SHP77 (cell line): Measurements from ENCODE around the gene ANKMY2.
"Not testable (repeated sequence)": the region's sequence is repeated elsewhere in the genome, so short reads cannot be mapped to it uniquely, and the experiment has no call there.

Source experiments
- DNase-seq, 2 experiments: peaks; one replicate each; lab custom pipeline; 2025; lab: John Stamatoyannopoulos, UW

Gene ANKMY2

DNA sequence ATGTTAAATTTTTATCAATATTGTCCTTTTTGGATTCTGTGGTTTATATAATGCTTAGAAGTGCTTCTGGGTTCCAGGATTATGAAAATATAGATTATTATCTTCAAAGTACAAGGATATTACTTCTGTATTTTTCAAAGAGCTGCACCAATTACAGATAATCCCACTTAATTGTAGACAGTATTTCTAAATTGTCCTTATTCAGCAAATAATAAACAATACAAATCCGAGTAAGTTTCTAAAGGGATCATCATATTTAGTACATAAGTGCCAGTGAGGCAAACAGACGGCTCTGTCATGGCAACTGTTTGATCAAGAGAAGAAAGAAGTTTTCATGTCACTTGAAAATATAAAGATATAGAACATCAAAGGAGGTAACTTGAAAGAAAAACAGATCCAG, 19.2 kb downstream of the ANKMY2 start:
- no peak for DNase-seq

DNA sequence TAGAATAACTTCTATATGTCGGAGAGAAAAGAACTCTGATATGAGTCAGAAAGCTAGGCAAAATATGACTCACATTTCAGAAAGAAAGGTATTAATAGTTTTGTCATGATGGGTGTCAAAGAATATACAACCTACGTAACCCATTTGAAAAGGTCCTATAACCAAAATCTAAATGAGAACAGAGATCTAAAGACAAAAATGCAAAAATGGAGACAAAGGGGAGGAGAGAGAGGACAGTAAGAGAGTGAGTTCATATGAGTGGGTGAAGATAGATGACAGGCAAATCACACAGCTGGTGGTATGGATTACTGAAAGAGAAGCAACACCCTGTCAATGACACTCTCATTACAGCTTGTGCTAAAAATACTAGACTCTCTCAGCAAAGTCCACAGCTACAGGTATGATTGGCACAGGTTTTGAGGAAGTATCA, 25.6 kb downstream of the ANKMY2 start:
- DNase-seq, result no peak

DNA sequence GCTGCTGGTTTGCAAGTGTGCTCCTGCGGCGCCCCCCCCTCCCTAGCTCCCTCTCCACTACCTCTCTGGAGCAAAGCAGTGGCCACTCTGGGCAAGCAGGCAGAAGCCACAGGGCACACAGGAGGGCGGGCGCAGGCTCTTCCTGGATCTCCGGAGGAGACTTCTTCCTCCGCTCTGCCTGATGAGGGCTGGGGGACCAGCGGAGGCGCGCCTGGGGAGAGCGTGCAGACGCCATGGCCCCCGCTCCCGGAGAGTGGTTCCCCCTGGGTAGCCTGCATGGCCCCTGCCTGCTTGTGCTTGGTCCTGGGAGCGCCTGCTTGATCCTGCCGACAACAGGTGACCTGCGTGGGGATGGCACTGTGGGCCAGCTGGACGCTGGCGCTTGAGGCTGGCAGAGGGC, 29.0 kb downstream of the ANKMY2 start:
- DNase-seq, result no peak

DNA sequence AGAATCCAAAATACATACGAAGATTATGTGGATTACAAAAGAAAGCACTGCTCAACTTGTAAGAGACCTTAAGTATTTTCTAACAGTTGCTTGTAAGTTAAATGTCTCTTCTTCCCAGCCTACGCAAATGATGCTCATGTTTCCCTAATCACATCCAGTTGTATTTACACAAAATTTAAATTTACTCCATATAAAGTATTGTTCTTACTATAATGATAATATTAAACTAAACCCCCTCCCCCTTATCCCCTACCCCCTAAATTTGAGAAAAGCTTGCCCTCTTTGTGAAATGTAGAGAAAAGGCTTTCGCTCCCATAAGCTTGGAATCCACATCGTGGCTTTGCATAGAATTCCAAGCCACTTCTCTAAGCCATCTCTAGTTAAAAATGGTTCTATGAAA, 29.4 kb downstream of the ANKMY2 start:
- DNase-seq, result no peak

DNA sequence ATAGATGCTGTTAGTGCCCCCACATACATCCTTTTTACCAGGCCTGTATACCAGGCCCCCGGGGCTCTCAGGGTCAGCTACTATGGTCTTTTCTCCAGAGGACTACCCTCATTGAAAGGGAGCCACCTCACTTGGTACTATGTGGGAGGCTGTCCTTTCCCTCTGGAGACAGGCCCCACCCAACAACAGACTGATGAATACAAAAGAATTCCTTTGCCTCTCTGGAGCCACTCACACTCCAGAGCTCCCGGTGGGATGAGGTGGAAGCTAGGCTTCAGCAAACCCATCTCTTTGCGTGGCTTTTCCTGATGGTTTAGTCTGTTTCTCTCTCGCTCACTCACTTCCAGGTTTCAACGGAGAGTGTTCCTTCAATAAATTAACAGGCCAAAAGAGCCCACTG, 30.3 kb downstream of the ANKMY2 start:
- no peak for DNase-seq

DNA sequence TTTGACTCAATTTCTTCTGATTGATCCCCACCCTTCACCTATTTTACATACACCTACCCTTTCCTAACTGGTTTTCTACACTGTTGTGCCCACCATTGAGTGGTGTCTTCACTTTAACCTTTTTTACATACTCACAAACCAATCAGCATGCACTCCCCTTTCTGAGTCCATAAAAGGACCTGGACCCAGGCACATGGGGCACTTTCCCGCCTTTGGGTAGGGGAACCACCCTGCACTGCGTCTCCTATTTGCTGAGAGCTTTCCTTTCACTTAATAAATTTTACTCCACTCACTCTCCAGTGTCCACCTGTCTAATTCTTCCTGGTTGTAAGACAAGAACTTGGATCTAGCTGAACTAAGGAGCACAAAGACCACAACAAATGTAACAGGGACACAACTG, 33.8 kb downstream of the ANKMY2 start:
- no peak for DNase-seq

DNA sequence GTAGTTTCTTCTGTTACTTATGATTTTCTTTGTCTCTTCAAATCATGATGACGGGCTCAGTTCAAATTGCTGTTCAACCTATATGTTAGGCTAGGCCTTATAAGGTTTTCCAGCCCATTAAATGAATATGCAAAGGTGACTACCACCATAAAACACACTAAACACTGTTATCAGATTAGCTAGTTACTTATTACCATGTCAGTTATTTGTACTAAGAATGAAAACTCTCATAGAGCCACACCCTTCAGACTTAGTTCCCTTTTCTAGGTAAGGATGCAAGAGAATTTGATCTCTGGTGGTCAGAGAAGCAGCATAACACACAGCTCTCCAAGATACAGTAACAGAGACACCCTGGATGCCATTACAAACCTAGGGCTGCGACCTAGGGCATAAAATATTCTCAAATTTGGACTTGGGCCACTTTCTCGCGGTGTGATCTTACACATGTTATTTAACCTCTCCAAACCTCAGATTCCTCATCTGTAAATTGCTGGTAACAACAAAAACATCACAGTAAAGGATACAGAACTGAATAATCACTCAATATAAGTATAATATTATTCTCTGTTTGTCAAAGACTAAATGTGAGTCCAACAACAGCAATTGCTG, 35.6 kb downstream of the ANKMY2 start:
- no peak for DNase-seq

DNA sequence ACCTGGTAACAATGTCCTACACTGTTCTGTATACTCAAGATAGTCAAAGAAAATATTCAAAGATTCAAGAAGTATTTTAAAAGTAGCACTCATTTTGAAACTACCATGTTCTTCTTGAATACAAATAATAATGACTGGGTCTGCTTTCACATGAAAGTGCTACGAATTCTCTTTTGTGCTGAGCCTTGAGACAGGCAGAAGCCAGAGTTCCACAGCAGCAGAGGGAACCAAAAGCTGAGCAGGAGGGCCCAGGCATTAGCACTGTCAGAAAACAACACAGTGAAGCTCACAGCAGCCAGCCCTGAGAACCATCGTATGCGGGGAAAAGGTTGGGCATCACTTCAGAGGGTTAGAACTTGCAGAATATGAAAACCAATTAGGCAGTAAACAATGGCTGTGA, 38.9 kb downstream of the ANKMY2 start:
- DNase-seq, result no peak

DNA sequence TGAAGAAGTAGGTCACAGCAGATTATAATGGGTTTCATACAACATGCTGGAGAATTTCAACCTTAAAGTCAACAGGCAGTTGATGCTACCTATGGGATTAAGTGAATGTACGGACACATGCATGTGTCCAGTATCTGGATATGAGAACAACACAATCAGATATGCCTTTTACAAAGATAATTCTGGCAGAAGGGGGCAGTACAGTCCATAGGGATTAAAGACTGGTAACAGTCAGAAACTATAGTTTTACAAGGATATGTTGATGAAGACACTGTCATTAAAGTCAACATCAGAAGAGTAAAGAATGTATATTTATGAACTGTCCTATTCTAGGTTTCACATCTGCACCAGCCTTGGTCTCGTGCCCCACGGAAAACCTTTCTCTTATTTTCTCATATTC, 41.5 kb downstream of the ANKMY2 start:
- no peak for DNase-seq

DNA sequence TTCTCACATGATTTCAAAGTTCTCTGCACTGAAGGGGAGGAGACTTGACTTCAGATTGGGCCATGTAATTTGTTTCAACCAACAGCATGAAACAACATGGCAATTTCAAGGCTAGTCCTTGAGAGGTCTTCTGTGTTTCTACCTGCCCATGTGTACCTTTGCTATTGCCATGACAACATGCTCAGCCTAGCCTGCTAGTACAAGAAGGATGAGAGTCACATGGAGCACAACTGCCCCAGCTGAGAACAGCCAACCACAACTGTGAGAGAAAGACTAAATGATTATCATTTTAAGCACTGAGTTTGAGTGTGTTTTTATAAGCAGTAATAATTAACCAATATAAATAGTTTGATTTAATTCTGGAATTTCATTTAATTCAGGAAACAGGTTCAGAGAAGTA, 41.9 kb downstream of the ANKMY2 start:
- DNase-seq, result no peak

DNA sequence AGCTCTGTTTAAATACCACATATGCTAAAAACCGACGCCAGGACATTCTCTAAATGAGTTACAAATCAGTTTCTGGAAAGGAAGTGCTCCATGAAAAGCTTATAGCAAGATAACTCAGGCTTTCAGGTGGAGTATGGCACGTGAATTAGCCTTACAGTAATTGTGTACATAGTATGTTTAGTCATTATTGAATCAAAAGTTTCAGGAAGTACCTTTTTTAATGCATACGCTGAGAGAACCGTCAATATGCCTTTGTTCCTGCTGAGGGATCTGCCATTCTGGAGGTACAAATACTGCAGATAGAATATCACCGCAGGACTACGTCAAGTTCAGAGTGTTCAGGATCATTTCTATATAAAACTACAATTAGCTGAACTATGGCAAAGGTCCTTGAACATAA, 45.7 kb downstream of the ANKMY2 start:
- DNase-seq, result no peak

DNA sequence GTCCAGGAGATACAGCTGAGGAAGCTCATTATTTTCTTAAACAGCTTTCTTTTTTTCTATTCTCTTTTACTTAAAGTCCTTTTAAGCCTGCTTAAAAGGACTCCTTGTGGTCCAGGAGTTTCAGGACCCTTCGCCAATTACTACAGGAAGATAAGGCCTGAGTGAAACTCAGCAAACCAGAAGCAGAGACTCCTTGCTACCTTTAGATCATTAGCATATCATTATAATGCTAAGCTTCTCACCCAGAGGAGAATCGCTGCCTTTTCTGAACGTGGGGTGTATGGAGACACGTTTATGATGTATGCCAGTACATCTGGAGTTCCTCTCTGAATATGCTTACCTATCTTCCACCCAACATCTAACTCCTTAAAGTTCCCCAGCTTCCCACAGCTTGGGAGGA, 47.5 kb downstream of the ANKMY2 start:
- no peak for DNase-seq

DNA sequence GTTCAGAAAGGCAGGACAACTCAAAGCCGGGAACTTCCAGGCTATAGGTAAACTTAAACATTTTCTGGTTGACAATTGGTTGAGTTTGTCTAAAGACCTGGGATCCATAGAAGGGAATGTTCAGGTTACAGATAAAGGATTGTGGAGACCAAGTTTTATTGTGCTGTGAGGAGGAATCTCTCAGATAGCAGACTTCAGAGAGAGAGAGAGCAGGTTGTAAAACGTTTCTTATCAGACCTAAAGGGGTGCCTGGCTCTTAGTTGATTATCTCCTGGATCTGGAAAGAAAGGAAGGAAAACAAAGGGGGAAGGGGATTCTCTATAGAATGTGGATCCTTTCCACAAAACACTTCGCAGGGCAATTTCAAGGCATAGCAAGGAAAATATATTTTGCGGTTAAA, 50.0 kb downstream of the ANKMY2 start:
- DNase-seq, result not testable (repeated sequence)

DNA sequence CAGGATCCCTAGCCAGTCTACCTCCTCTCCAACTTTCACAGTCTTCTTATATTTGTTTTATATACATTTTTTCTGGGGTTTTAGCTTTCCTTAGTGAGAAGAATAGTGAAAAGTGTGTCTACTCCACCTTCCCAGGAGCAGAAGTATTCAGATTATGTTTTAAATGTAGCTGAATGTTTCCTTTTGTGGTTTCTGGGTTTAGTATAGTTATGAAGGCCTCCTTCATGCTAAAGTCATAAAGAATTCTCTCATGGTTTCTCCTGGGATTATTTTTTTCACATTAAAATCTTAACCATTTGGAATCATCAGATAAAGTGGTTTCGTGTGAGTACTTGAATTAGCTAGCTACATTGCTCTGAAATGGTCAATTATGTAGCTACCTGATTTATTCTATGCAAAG, 50.9 kb downstream of the ANKMY2 start:
- no peak for DNase-seq

DNA sequence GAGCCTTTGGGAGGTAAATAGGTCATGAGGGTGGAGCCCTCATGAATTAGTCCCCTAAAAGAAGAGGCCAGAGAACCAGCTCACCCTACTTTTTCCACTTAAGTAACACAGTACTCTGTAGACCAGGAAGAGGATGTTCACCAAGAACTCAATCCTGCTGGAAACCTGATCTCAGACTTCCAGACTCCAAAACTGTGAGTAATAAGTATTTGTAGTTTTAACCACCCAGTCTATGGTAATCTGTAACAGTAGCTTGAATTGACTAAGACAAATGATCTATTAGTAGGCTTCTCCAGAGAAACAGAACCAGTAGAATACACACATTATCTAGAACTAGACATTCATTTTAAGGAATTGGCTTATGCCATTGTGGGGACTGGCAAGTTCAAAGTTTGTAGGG, 51.5 kb downstream of the ANKMY2 start:
- DNase-seq, result no peak

DNA sequence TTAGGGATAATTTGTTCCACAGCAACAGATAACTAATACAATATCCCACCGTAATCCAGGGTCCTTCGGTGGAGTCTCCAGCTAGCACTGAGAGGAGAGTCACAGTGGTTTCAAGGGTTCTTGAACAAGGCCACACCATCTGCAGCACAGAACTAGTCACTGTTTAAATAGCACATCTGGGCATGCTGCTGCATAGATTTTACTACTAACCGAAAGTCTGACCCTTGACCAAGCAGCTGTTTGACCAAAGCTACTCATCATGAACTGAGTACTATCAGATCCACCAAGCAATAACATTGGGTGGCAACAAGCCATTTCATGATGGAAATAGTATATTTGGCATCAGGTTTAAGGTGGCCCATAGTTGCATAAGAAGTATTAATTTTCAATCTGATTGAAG, 53.2 kb downstream of the ANKMY2 start:
- DNase-seq, result no peak

DNA sequence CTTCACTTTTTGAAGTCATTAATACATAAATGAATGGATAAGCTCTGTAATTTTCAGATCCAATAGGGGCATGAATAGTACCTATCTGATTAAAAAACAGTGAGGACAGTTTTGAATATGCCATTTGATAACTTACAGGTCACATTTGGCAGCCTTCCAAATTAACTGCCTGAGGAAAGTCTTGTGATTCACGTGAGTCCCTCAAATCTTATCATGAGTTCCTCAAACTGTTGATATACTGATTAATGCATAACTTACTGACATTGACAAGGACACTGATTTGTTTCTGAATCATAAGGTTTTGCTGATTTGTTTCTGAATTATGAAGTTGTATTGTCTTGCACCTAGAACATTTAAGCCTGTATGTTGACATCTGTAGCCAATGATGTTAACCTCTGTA, 55.1 kb downstream of the ANKMY2 start:
- no peak for DNase-seq

DNA sequence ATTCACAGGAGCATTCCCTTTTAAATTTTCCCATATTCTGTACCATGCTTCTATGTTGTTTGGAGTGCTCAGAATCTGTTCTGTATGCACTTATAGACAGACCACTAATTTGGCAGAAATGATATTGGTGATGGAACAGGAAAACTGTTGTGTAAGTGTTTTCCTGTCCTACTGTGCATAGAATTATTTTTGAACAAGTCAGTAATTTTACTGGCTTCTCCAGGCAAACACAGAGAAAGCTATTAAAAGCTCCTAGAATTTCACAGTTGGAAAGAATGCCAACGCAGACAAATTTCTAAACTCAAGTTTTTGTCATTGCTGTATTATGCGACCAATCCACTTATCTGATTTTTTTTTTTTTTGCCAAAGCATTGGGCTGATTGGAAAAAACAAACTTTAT, 55.7 kb downstream of the ANKMY2 start:
- no peak for DNase-seq

DNA sequence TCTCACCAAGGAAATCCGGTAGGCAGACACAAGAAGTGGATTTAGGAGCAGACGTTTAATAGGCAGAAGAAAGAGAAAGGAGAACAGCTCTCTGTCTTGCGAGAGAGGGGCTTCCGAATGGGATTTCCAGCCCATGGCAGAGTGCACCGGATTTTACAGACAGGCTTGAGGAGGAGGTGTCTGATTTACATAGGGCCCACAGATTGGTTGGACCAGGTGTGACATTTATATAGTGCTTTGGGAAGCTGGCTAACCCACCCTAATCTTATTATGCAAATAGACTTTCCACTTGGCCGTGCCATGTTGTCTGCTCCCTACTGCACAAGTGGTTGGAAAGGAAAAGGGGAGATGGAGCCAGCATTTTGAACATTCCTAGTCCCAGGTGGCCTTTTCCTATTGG, 57.8 kb downstream of the ANKMY2 start:
- DNase-seq, result peak; percentile 51 to 73

DNA sequence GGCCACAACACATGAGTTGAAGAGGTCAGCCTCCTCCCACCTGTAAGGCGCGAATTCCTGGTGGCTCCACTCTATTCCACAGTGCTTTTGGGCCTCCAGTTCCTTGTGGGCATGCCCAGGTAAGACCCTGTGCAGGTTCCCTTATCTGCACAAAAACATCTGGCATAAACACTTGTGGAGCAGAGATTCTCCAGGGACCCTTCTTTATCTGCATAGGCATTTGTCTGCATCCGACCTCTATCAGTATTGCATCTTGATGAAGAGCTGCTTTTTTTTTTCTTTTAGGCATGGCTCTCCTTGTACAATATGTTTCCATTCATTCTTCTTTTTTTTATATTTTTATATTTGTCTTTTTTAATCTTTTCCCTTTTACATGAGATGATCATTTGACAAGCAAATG, 58.4 kb downstream of the ANKMY2 start:
- no peak for DNase-seq

DNA sequence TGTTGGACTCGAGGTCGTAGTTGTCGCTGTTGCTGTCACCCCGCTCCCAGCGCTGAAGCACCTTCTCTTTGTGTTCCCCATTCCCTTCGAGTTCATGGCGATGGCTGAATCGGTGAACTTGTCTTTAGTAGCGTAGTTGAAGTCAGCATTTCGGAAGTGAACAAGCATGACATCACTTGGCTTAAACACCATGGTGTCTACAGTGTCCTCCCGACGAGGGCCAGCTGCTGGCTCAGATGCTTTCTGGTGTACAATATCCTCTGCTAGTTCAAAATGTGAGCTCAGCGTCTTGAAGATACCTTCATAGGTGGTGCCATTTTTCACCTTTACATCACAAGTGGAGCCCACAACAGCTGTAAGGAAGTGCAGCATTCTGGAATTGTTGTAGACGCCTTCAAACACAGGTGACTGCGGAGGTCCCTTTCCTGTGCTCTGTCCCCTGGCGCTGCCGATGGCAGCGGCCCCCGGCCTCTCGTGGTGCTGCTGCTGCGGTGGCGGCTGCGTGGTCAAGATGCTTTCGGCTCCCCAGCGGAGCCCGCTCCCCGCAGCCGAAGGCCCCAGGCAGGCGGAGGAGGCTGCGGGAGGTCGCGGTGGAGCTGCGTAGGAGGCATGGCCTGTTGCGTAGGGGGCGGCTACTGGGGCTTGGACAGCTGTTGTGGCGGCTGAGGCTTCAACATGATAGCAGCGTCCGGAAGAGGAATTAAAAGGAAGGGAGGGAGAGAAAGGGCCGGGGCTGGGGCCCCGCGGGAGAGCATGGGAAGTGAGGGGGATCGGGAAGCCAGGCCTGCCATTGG, 59.3 kb downstream of the ANKMY2 start:
- no peak for DNase-seq

DNA sequence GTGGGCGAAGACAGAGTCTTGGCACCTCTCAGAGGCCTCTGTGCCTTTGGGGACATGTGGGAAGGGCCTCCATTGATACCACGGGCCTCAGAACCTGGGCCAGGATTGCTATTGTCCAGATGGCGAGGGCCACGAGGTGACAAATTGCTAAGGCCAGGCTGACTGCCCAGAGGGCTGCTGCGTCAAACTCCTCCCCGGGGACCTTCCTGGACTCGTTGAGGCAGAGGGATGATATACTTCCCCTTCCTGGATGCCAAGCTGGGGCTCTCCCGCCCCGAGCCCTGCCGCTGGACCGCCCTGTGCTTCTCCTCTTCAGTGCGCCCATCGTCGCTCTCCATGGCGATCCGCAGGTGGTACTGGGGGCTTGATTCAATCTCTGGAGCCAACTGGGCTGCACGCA, 60.0 kb downstream of the ANKMY2 start:
- no peak for DNase-seq

DNA sequence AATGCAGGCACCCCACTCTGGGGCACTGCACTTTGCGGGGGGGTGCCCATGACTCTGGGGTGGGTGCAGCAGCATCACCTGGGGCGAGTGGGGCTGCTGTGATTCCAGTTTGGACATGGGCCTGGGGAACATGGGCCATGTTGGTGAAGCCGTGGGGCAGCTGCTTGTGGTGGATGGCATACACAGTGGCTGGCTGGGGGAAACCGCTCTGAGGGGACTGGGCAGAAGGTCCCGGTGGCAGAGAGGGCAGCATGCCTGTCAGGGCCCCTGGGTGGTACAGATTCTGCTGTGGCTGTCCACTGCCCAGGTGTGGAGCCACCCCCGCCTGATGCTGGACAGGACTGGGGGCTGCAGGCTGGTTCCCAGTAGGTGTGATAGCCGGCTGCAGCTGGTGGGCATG, 61.7 kb downstream of the ANKMY2 start:
- DNase-seq, result no peak

DNA sequence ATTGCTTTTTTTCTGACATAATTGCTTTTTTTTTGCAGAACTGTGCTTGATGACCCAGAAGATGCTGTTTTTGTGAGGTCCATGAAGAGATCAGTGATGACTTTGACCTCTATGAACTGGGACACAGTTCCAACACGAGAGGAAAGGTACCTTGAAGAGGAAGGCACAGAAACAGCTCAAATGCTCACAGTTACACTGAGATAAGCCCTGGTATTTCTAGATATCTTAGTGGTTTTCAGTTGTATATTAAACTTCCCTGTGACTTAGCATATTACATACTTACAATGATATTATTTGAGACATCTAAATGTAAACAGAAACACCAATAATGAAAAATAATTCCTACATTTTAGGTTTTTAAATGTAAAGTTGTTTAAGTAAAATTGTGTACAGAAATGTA, 64.3 kb downstream of the ANKMY2 start:
- no peak for DNase-seq
